Omental fat pad (tissue), 4 donors: Measurements from ENCODE around the gene DNAJC24. TPM values are rescaled to one million over a fixed set of nuclear protein-coding genes. Genes with fewer than 3 reads are reported as not detected.

Experiments
- ATAC-seq: fragments of 150-250 bp; one replicate; pipeline ENCODE4 v1.9.1; 2016; ENCODE audit warnings: mild to moderate bottlenecking, moderate library complexity; ENCODE audit not compliant: low FRiP score
- DNase-seq: peaks from one replicate; pipeline ENCODE4 v3.0.0-alpha.2; 2019; ENCODE audit warnings: low spot score
- total RNA-seq, 4 donors: library from RNA; depleted of rRNA; stranded (reverse); fragments of >200 nt; gene quantifications; one replicate each; pipeline ENCODE4 v1.1.0, GENCODE V29; 2016
- TF ChIP-seq, protein P1 (sequence below), 3 donors: fragments of 450-650 bp; IDR thresholded peaks; one replicate each; pipeline ENCODE4 v1.5.1; 2016 to 2017; ENCODE audit warnings: antibody characterized with exemption in 3 of 3, mild to moderate bottlenecking in 3 of 3, moderate library complexity in 2 of 3

The DNAJC24 gene
- total RNA-seq, 4 donors from 2014 or later: 11.6 to 19.5 (median 13.9) TPM

DNA sequence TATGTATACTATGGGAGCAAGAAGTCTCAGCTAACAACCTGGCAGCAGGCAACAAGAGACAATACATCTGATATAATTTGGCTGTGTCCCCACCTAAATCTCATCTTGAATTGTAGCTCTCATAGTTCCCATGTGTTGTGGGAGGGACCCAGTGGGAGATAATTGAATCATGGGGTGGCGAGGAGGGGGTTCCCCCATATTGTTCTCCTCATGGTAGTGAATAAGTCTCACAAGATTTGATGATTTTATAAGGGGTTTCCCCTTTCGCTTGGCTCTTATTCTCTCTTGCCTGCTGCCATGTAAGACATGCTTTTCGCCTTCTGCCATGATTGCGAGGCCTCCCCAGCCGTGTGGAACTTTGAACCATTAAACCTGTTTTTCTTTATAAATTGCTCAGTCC is 6.2 kb downstream of the DNAJC24 start:
- no peak for ATAC-seq
- no peak for DNase-seq
- TF ChIP-seq, protein P1, sequence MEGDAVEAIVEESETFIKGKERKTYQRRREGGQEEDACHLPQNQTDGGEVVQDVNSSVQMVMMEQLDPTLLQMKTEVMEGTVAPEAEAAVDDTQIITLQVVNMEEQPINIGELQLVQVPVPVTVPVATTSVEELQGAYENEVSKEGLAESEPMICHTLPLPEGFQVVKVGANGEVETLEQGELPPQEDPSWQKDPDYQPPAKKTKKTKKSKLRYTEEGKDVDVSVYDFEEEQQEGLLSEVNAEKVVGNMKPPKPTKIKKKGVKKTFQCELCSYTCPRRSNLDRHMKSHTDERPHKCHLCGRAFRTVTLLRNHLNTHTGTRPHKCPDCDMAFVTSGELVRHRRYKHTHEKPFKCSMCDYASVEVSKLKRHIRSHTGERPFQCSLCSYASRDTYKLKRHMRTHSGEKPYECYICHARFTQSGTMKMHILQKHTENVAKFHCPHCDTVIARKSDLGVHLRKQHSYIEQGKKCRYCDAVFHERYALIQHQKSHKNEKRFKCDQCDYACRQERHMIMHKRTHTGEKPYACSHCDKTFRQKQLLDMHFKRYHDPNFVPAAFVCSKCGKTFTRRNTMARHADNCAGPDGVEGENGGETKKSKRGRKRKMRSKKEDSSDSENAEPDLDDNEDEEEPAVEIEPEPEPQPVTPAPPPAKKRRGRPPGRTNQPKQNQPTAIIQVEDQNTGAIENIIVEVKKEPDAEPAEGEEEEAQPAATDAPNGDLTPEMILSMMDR (IDR thresholded peaks at IDR 0.05): no peak

DNA sequence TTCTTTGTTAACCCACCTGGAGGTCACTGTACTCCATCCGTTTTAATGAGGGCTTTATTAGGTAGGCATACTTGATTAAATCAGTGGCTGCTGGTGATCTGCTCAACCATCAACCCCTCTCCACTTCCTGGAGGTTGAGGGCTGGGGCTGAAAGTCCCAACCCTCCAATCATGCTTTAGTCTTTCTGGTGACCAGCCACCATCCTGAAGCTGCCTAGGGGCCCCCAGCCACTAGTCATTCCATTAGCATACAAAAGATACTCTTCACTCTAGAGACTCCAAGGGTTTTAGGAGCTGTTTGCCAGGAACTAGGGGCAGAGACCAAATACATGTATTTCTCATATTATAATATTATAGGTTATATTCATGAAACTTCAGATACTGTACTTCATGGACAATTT is 13.5 kb downstream of the DNAJC24 start:
- no peak for DNase-seq
- TF ChIP-seq, protein P1 (IDR thresholded peaks at IDR 0.05): no peak
- ATAC-seq: no peak

DNA sequence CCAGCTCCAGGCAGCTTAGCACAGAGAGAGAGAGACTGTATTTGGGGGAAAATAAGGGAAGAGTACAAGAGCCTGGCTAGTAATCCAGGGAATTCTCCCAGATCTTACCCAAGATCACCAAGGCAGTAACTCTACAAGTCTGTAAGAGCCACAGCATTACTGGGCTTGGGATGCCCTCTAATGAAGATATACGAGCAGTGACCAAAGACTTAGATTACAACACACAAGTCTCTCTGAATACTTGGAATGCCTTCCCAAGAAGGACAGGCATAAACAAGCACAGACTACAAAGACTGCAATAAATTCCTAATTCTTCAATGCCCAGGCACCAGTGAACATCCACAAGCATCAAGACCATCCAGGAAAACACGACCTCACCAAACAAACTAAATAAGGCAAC is 17.7 kb downstream of the DNAJC24 start:
- TF ChIP-seq, protein P1 (IDR thresholded peaks at IDR 0.05): no peak
- DNase-seq (no peak), ATAC-seq (no peak)

DNA sequence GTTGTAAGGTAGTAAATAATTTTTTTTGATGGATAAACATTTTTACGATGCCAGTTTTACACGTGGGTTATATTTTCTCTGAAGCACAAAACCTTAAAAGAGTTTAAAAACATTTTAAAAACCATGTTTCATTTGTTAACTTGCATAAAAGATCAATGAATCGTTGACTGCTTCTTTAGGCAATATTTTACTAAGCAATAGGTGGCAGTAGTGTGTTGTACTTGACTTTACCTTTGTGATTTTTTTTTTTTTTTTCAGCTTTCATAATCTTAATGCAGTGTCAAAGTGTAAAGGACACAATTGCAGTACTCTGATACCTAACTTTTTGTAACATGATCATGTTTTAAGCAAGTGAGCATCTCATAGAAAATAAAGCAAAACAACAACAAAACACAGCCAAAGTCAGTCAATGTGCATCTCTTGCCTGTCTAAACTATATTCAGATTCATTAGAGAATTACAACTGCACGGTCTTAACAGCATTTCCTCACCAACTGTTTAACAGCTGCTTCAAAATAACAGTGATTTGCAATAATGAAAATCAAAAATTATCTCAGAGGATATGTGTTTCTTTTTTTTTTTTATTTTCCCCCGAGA is 27.7 kb downstream of the DNAJC24 start:
- no peak for ATAC-seq

DNA sequence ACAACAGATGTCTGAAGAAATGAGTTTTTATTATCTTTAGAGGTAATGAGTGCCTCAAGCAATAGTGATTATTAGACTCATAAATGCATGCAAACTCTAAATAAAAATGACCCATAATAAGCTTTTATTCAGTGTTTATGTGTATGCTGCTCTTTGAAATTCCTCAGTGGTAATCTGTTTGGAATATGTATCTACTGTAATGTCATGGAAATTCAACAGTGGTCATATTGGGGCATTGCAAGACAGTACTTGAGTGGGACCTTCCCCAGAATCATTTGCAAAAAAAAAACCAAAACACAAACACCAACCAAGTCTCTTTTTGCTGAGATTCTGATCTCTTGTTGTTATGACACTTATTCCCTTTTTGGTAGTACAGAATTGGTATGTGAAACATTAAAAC is 35.0 kb downstream of the DNAJC24 start:
- ATAC-seq: no peak
- TF ChIP-seq, protein P1 (IDR thresholded peaks at IDR 0.05): no peak

More for the DNA sequence above, 27.7 kb downstream of the DNAJC24 start:
- TF ChIP-seq, protein P1 (IDR thresholded peaks at IDR 0.05): no peak
- no peak for DNase-seq

DNA sequence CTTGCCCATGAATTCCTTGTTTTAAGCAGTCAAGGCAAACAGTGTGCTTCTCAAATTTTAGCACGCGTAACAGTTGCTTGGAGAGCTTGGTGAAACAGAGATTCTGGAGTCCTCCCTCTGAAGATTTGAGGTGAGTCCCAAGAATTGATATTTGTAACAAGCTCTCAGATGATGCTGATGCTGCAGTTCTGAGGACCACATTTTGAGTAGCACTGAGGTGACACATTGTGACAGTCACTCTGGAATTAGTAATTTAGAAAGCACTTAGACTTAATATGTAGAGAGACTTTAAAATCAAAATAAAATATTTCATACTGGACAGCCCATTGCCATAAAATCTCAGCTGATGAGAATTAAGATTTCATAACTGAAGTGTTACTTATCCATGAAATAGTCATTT is 38.5 kb downstream of the DNAJC24 start:
- no peak for DNase-seq

More for the DNA sequence above, 35.0 kb downstream of the DNAJC24 start:
- no peak for DNase-seq

DNA sequence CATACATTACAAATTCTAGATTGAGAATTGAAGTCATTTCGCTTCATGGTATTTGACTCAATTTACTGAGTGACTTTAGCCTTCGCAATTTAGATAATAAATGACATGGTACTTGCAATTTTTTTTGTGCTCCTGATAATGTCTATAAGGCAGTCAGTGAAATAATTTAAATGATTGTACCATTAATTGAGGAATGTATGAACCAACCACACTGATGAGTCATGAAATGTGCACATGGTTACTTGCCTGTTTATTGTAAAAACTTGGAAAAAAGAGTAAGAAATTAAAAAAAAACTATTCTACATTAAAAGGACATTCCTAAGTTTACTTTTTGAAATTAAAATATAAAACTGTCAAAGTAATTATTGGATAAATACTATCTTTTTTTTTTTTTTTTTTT is 43.3 kb downstream of the DNAJC24 start:
- TF ChIP-seq, protein P1 (IDR thresholded peaks at IDR 0.05): no peak
- no peak for DNase-seq
- no peak for ATAC-seq

More for the DNA sequence above, 38.5 kb downstream of the DNAJC24 start:
- ATAC-seq: no peak
- TF ChIP-seq, protein P1 (IDR thresholded peaks at IDR 0.05): no peak
